Globus pallidus (tissue), 1 donor: ENCODE data around the gene CCND1.

Source experiments
- DNase-seq: peaks from one replicate; pipeline ENCODE4 v3.0.0-alpha.2; 2015; ENCODE audit warnings: low spot score

The CCND1 gene

DNA sequence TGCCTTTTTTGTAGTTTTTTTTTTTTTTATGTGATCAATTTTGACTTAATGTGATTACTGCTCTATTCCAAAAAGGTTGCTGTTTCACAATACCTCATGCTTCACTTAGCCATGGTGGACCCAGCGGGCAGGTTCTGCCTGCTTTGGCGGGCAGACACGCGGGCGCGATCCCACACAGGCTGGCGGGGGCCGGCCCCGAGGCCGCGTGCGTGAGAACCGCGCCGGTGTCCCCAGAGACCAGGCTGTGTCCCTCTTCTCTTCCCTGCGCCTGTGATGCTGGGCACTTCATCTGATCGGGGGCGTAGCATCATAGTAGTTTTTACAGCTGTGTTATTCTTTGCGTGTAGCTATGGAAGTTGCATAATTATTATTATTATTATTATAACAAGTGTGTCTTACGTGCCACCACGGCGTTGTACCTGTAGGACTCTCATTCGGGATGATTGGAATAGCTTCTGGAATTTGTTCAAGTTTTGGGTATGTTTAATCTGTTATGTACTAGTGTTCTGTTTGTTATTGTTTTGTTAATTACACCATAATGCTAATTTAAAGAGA is 12.5 kb downstream of the CCND1 start:
- DNase-seq, result no peak

DNA sequence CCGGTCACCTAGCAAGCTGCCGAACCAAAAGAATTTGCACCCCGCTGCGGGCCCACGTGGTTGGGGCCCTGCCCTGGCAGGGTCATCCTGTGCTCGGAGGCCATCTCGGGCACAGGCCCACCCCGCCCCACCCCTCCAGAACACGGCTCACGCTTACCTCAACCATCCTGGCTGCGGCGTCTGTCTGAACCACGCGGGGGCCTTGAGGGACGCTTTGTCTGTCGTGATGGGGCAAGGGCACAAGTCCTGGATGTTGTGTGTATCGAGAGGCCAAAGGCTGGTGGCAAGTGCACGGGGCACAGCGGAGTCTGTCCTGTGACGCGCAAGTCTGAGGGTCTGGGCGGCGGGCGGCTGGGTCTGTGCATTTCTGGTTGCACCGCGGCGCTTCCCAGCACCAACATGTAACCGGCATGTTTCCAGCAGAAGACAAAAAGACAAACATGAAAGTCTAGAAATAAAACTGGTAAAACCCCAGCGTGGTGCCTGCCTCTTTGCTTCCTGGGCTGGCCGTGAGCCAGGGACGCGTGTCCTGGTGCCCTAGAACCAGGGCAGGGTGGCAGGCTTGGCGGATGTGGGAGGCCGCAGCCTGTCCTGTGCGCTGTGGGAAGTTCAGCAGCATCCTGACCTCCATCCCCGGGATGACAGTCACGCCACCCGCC is 13.2 kb downstream of the CCND1 start:
- no peak for DNase-seq

DNA sequence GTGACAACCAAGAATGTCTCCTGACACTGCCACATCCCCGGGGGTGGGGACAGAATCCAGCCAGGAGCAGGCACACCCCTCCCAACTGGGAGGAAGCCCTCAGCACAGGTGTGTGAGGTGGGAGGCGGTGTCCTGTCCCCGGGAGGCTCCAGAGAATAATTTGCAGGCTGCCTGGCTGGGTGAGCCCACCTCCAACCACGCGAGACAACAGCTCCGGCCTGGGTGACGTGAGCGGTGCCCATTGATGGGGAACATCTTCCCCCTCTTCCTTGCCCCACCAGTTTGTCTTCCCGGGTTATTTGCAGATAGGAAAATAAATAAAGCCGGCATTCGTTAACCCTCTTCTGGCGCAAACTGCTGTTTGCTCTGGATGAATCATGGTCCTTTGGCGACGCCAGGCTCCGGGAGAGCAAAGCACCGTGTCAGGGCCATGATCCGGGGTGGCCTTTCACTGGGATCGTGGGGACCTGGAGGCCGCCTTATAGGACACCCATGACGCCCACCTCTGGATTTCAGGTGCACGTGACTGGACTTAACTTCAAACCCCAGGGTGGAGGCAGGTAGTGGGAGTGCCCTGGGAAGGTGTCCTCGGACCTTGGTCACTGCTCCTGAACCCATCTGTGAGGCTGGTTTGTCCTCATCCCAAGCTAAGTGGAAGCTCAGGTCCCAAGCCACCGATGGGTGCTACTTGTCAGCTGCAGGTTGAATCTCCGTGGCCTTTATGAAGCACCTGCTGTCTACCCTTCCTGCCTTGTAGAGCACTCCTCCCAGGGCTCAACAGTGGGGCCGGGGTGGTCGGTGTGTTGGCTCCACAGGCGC is 13.9 kb downstream of the CCND1 start:
- no peak for DNase-seq

DNA sequence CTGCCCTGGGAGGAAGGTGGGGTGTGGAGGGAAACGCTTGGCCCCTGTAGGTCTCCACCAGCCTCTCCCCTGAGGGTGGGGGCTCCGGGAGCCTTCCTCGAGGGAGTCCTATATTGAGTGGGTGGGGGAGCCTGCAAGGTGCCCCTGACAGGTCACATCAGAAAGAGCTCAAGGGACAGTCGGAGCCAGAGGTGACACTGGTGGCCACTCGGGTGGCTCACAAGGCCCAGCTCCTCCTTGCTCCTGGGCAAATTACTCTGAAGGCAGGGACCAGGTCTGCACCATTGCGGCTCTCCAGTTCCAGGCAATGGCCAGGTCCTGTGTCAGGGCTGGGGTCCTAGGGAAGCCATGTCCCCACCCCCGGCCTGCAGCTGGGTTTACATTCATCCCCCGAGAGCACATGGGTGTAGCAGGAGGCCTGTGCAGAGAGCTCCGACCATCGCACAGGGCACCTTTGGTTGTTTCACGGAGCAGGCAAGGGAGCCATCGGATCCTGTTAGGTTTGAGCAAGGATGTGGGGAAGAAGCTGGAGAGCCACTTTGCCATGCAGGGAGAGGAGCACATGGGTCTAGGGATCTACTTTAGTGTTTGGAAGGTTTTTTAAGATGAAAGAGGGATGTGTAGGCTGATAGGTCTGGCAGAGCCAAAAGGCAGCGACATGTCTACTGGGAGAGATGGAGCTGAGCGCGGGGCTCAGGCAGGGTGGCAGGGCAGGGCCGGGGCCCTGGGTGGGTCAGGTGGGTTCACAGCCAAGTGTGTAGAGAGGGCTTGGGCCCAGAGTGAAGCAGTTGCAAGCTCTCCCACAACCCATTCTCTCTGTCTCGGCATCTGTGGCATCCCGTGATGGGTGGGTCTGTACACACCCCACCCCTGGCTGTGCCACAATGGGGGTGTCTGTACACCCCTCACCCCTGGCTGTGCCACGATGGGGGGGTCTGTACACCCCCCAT is 14.8 kb downstream of the CCND1 start:
- no peak for DNase-seq

DNA sequence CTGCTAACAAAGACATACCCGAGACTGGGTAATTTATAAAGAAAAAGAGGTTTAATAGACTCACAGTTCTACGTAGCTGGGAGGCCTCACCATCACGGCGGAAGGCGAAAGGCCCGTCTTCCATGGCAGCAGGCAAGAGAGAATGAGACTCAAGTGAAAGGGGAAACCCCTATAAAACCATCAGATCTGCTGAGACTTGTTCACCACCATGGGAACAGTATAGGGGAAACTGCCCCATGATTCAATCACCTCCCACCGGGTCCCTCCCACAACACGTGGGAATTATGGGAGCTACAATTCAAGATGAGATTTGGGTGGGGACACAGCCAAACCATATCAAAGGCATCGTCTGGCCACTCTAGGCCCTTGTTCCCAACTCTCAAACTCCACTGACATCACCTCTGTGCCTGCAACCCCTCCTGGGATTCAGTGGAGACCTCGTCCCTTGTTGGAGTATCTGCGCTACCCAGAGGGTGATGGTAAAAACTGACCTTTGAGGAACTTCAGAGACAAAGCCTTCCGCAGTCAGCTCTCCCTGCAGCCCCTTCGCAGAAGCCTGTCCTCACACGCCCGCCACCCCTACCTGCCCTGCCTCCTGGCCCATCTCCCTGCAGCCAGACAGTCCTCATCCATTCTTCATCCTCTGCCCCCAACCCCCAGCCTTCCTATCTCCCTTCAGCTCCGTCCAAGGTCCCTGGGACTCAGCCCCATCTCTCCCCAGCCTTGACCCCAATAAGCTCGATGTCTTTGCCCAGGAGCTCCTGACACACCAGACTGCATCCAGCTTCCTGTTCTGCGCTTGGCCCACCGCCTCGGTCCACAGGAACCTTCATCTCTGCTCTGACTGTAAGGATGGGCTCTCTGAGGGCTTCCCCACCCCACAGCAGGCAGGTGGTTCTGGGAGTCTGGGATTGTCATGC is 15.8 kb downstream of the CCND1 start:
- no peak for DNase-seq

DNA sequence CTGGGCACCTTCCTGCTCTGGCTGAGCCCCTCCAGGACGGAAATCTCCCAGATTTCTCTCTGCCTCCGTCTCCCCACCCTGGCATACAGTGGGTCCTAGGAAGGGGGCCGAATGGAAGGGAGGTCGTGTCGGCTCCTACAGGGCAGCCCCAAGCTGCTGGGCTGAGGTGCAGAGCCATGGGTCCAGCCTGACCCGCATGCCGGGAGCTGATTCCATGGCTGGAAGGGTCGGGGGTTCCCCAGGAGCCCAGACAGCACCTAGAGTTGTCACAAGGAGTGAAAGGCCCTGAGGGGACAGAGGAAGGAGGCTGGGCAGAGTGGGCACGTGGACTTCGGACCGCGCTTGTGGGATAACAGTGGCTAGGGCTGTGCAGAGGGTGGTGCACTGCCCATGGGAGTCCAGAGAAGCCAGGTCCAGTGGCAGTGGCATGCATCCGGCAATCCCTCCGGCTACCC is 16.5 kb downstream of the CCND1 start:
- no peak for DNase-seq

DNA sequence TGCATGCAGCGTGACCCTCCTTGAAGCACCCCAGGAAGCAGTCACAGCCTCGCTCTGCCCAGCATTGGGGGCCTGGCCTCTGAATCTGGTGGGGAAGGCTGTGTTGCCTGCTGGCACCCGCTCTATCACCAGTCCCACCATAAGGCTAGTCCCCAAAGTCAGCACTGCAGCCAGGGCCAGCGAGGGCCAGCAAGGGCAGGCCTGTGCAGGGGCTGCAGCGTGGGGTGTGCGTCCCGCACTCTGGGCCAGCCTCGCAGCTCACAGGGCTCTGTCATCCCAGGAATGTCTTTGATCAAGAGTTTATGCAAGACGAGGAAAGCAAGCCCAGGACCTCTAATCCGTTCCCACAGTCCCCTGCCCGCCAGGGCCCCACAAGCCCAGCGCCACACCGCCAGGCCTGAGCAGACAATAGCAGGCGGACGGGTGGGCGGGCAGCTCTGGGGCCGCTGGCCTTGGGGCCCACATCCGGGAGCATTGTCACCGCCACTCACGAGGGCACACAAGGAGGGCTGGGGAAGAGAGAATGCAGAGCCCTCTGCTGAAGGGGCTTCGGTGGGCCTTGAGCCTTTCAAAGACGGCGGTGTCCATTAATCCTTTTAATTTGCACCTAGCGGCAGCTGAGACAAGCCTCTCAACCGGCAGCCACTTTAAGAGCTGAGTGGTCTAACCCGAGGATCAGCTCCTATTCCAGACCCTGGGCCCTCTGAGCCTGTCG is 17.1 kb downstream of the CCND1 start:
- no peak for DNase-seq

DNA sequence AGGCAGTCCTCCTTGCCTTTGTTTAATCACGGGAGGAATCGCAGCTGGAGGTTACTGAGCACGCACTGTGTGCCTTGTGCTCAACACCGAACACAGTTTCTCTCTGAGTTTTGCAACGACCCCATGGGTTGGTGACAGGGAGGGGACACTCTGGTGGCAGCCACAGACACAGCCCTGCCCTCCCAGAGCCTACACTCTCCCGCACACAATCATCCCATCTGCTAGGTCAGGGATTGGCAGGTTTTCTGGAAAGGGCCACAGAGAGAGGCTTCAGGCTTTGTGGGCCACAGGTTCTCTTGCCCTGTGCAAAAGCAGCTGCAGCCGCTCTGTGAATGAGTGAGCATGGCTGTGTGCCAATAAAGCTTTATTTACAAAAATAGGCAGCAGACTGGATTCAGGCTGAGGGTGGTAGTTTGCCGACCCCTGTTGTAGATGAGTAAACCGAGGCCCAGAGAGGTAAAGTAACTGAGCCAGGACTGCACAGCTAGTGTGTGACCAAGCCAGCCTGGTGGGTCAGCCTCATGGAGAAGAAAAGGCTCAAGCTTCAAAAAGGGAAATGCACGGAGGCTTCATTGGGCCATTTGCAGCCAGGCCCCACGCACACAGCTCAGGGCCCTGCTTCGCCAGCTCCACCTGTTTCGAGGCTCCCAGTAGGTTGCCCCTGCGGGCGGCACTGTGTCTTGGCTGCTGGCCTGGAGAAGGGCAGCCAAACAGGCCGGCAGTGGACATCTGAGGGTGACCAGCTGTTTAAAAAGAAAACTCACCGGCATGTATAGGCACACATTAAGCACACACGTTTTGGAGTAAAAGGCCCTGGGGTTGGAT is 17.9 kb downstream of the CCND1 start:
- no peak for DNase-seq

DNA sequence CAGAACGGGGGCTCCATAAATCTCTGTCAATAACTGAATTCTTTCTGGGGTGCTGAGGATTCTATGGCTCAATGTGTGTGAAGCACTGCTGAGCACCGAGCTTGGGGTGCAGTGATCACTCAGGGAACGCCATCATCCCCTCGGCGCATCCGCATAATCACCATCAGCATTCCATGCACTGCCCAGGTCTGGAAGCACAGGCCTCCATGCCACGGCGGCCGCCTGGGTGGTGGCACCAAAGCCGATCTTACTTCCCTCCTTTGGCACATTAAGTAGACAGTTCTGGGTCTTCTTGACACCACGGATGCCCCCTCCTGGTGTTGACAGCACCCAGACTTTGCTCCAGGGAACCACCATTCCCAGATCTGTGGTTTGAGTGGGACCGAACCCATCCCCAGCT is 18.6 kb downstream of the CCND1 start:
- no peak for DNase-seq

DNA sequence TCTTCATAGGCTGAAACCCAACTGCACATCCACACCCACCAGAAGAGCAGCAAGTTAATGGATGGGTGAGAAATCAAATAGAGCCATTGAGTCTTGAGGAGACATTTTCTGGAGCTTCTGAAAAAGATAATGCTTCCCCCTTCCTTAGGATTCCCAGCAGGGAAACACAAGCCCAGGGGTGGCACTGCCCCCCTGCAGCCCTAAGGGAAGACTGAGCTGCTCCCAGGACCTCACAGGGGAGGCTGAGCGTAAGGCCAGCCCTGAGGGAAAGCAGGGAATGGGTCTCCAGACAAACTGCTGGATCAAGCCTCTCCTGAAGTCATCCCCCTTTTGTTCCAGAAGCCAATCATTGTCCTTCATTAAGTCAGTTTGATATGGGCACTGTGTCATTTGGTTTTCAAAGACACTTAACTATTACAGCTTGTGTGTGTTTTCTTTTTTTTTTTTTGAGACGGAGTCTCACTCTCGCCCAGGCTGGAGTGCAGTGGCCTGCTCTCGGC is 19.1 kb downstream of the CCND1 start:
- no peak for DNase-seq

DNA sequence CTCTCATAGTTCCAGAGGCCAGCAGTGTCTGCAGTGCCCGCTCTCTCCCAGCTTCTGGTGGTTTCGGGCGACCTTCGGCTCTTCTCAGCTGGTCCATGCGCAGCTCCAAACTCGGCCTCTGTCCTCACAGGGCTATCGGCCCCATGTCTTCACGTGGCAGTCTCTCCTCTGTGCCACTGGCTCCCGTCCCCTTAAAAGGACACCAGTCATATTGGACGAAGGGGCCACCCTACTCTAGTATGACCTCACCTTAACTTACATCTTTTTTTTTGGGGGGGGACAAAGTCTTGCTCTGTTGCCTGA is 20.4 kb downstream of the CCND1 start:
- DNase-seq, result no peak

DNA sequence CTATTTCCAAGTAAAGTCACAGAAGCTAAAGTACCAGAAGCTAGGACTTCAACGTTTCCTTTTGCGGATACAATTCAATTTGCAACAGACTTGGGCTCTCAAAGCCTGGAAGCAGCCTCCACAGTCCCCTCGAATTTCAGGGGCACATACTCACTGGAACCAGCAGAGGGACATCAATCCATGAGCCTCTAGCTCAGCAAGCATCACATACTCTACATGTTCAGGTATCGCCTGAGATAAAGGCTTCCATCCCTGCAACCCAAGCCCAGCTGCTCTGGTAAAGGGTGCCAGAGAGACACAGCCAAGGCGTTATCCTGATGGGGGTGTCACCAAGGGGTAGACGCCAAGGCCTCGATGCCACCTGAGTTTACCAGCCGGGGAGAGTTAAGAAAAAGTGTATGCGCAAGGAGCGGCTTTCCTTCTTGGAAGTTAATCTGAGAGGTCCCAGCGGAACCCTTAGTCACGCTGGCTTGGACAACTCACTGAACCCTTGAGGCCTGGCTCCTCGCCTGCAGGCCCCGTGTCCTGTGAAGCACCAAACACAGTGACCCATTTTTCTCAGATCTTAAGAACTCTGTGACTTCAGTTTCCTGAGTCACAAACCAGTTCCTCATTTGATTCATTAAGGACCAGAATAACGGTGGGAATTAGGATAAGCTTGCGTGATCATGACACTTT is 21.2 kb downstream of the CCND1 start:
- no peak for DNase-seq

DNA sequence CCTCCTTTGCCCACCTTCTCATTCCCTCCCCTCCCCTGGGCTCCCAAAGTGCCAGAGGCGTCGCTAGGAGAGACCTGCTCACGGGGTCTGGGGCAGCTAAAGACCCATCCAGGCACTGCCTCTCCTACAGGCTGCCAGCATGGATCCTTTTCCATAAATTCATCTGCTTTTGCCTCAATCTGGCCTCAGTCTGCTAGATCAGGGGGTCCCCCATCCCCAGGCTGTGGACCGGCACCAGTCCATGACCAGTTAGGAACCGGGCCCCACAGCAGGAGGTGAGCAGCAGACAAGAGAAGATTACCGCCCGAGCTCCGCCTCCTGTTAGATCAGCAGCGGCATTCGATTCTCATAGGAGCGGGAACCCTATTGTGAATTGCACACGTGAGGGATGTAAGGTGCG is 21.9 kb downstream of the CCND1 start:
- DNase-seq, result no peak

DNA sequence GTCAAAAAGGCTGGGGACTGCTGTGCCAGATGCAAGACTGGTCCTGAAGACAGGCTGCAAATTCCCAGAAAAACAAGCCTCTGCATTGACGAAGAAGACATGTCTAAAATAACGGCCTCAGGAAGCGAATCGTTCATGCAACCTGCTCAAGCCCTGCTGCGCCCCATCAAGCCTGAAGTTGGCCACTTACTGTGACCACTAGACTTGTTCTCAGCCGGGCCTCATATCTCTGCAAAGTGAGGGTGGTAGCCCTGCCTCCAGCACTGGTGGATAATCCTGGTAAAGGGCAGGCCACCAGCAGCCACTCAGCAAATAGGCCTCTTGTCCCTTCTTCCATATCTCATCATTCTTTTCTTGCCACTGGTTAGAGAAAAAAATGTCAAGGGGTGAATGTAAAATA is 22.4 kb downstream of the CCND1 start:
- no peak for DNase-seq

DNA sequence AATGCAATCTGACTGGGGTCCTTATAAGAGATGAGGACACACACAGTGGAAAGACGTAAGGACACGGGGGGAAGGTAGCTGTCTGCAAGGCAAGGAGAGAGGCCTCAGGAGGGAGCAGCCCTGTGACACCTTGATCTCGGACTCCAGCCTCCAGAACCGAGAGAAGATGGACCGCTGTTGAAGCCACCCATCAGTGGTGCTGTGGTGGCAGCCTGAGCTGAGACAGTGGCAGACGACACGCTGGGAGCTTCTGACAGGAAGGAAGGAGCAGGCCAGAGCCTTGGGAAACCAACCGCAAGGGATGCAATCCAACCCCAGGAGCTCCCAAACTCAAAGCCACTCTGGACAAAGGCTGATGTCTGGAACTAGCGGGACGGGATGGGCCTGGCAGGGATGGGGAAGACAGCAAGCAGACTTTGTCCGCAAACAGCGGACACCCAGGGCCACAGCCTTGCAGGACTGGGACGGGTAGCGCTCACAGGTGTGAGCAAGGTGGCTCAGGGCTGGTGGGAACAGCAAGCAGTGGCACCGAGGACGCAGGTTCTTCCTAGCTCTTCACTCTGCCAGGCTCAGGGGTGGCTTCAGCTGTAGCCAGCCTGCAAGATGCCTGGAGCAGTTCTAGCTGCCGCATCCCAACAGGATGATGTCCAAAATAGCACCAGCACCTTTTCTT is 23.3 kb downstream of the CCND1 start:
- DNase-seq, result no peak

DNA sequence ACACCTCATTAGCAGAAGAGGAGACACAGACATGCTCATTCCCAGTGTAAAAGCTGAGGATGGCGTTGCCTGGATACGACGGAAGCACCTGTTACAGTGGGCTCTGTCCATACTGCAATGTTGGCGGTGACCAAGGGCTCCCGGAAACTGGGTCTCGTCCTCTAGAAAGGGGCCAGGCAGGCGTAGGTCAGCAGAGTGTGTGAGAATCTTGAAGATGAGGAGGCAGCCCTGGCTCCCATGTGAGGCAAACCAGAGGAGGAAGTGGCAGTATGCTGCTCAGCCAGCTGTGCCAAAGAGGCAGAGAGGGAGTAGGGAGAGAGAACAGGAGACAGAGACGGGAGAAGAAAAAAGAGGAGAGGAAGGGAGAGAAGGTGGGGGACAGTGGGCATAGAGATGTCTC is 23.9 kb downstream of the CCND1 start:
- no peak for DNase-seq

DNA sequence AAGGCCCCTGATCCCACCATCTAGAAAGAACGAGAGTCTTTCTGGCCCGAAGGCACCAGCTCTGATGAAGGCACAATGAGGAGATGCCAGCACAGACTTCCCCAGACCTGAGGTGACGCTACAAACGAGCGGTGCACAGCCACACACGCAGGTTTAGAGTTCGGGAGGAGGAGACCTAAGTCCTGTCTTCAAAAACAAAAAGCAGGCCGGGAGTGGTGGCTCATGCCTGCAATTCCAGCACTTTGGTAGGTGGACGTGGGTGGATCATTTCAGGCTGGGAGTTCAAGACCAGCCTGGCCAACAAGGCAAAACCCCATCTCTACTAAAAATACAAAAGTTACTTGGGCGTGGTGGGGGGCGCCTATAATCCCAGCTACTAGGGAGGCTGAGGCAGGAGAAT is 24.7 kb downstream of the CCND1 start:
- no peak for DNase-seq

DNA sequence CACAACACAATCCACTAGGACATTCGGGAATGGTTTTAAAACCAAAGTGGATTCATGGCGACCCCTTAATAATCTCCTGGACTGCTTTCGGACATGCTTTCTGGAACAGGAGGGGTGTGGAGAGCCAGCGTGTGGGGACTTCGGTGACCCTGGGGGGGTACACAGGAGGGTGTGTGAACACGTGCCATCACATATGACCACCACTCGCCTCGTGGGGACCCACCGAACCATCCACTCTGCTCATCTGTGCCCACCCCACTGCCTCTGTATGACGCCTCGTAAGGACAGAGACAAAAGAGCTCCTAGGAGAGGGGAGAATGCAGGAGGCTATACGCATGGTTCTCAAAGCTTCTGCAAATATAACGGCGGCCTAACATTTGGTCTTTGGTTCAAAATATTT is 25.3 kb downstream of the CCND1 start:
- no peak for DNase-seq
